NK-92 (cell line): Measurements from ENCODE around the gene IL26.
"Not testable (repeated sequence)": the region's sequence is repeated elsewhere in the genome, so short reads cannot be mapped to it uniquely, and the experiment has no call there.

Source experiments
- DNase-seq: peaks from one replicate; lab custom pipeline; 2025; ENCODE audit not compliant: unreplicated experiment; lab: John Stamatoyannopoulos, UW

Gene IL26

DNA sequence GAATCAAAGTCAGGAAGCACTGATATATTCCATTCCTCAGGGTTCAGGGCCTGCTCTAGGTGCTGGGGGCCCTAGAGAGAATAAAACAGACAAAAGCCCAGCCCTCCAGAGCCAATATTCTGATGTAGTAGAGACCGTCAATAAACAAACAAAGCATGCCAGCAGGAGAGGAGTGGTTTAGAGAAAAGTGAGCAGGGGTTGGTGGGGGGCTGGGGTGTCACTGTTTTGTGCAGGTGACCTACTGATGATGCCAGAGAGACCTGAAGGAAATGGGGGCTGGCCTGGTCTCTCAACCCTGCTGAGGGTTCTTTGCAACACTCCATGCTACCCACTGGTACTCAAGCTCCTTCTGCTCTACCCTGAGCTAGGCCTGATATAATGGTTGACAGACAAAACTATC is 26.5 kb downstream of the IL26 start:
- no peak for DNase-seq

DNA sequence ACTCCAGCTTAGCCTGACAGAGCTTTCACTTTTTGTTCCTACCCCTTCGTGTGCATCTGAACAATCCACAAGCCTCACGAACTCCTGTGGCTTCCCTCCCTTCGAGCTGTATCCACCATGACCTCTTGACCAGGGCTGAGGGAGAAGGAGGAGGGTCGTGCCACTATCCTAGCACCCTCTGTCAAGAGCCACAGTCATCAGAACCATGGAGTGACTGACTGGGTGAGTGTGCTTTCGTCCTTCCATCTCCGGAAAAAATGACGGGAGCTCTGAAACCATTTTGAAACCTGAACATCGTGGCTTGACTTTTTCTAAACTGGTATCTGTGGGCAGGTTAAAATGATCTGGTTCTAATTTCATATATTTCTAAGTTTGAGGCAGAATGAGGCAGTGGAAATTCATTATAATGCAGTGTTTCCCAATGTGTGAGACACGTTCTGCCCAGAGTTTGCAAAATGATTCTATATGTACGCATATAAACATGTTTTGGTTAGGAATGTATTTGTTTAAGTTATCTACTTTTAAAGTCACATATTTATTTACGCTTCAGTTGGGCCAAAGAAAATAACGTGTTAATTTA is 27.0 kb downstream of the IL26 start:
- no peak for DNase-seq

GRCh38 chr12:68190301-68190700 is 35.3 kb downstream of the IL26 start:
- no peak for DNase-seq

GRCh38 chr12:68189821-68190242 is 35.8 kb downstream of the IL26 start:
- DNase-seq = no peak

- no peak for DNase-seq
Measured at GRCh38 chr12:68185598-68185997, 40.0 kb downstream of the IL26 start.

DNA sequence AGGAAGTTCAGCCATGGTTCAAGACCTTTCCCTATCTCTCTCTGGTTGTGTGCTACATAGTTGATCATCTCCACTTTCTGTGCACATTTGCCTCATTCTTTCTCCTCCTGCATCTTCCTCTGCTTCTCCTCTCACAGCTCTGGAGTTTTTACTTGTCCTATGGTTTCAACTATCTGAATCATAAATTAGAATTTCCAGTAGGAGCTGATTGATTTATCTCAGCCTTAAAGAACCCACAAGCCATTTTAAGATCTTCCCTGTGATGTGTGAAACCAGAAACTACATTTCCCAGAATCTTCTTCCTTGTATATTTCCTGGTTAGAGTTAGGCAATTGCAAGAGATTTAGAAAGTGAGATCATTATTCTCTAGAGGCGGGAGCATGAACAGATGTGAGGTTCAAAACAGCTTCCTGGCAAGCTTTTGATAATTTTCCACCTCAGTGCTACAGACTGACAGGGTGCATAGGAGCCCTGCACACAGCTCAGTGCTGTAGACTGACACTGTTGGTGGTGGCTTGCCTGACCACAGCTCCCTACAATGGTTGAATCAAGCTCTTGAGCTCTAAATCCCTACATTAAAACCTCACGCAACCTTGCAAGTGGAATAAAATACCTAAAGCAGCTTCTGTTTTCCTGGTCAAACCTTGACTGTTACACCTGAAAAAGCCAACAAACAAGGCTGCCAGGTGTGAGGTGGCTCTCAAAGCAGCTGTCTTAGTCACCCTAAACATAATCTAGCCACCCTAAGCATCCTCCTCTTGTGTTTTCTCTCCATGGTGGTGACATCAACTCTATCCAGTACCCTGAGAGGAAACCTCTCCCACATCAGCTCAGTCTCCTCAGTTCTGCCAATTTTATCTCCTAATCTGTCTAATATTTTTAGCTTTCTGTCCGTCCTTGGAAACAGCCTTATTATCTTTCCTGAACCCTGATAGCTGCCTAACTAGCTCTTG is 44.5 kb downstream of the IL26 start:
- no peak for DNase-seq

DNA sequence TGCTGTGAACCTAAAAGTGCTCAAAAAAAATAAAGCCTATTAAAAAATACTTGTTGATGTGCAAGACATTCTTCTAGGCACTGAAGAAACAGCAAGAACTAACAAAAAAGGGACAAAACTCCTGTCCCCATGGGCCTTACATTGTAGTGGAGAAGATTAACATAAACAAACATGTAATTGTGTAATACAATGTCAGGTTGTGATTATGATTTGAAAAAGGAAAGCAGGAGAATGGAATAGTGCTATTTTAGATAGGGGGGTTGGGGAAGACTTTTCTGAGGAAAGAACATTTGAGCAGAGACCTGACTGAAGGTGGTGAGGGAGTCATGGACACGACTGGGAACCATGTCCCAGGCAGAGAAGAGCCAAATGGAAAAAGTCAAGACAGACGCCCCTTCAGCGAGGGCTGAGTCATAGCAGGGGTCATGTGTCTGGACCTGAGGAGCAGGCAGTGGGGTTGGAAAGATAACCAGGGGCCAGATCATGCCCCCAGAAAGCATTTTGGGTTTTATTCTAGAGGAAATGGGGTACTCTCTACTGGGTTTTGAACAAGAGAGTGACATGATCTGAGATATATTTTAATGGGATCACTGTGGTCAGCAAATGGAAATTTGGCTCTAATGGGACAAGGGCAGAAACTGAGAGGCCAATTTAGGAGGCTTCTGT is 46.7 kb downstream of the IL26 start:
- no peak for DNase-seq

GRCh38 chr12:68178184-68178583 is 47.4 kb downstream of the IL26 start:
- DNase-seq = no peak

GRCh38 chr12:68177562-68177961 is 48.0 kb downstream of the IL26 start:
- no peak for DNase-seq

- DNase-seq = no peak
Measured at GRCh38 chr12:68176257-68176656, 49.4 kb downstream of the IL26 start.

GRCh38 chr12:68175557-68176061 is 50.0 kb downstream of the IL26 start:
- DNase-seq = peak; percentile 10

GRCh38 chr12:68174761-68175160 is 50.8 kb downstream of the IL26 start:
- not testable (repeated sequence) for DNase-seq

GRCh38 chr12:68173792-68174191 is 51.8 kb downstream of the IL26 start:
- DNase-seq = no peak

DNA sequence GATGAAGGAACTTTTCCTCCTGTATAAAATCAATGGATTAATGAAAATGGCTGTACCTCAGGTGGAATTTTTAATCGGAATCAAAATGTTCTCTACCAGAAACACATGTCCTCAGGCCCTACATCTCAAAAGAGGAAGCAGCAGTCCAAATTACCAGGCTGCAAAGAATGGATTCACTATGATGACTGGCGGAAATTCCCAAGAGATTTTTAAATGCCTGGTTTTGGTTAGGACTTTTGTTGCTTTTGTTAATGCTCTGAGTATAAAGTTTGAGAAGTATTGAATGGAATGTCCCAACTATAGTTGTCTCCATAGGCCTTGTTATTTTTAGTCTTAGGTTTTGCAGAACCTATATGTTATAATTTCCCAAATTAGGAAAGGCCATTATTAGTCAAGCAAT is 54.9 kb downstream of the IL26 start:
- no peak for DNase-seq

DNA sequence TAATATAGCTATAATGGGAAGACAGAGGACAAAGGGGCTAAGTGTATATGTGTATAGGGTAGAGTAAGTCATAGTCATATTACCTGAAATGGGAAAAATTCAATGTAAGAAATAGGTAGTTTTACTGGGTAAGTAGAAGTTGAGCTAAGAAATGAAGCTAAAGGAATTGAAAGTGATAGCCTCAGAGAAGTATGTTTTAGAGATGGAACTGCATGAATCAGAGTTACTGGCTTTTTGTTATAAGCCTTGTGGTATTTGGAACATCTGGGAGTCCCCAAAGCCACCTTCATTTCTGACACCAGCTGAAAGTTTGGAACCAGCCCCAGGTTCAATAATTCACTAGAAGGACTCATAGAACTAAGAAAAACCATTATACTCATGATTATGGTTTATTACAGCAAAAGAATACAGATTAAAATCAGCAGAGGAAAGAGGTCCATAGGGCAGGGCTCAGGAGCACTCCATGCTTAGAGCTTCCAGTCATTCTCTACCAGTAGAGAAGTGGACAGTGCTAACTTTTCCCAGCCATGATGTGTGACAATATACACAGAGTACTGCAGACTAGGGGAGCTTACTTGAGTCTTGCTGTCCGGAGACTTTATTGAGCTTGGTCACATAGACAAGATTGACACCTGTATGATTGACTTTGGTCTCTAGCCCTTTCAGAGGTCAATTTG is 56.3 kb downstream of the IL26 start:
- DNase-seq = no peak

GRCh38 chr12:68166317-68166831 is 59.2 kb downstream of the IL26 start:
- DNase-seq = no peak

- DNase-seq = no peak
Measured at GRCh38 chr12:68163560-68164081, 62.0 kb downstream of the IL26 start.

DNA sequence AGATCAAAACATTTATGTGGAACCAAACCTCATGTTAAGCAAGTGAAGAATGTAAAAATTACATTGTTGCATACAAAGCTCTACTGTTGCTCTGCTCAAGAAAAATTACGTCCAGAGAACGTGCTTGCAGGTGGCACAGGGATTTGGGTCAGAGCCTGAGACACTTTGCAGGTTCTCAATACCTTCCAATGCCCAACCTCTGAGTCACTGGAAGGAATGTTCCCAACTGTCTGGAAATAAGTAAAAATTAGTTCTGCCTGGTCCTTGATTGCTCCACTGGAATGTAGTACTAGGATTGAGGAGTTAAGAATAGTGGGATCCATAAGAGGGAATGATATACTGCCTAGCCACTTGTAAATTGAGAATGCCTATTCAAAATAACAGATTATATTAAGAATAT is 63.2 kb downstream of the IL26 start:
- no peak for DNase-seq

DNA sequence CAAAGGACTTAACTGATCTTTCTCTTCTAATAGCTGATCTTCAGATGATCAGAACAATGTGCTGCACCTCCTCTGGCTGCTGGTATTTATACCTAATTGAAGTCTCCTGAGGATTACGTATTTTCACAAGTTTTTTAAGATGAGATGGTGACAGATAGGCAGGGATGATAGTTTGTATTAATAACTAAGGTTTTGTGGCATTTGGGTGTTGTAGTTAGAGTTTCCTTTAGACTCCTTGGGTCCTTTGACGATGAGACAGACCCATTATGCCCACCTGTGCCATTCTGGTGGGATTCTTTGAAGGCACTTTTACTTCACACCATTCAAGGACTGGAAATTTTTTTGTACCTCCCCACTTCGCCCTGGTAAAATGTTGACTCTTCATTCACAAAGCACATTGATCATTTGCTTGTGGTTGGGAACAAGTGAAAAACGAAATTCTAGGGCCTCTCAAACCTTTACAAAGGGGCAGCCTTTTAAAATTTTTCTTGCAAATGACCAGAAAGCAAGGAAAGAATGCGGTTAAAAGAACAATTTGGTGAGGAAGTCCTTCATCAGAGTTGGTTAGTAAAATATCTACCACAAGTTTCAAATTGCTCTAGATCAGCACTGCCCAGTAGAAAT is 65.8 kb downstream of the IL26 start, which contains the start of gene IFNG:
TSS of gene IFNG (minus strand) at position 60 of the 624 bp plus-strand sequence. CDS start 125 bp downstream, outside the sequence.
- no peak for DNase-seq

GRCh38 chr12:68158432-68158831 is 67.2 kb downstream of the IL26 start:
- no peak for DNase-seq
